Colonic mucosa (tissue), 4 donors: ENCODE data around the gene NCAM1. TPM values are rescaled to one million over a fixed set of nuclear protein-coding genes. Genes with fewer than 3 reads are reported as not detected.

Source experiments
- DNase-seq: peaks from one replicate; pipeline ENCODE4 v3.0.0-alpha.2; 2020
- H3K27ac ChIP-seq: fragments of 200-600 bp; one replicate; pipeline ENCODE4 v1.8.0; 2021
- H3K27me3 ChIP-seq: fragments of 200-600 bp; one replicate; pipeline ENCODE4 v1.8.0; 2021
- H3K36me3 ChIP-seq: fragments of 200-600 bp; one replicate; pipeline ENCODE4 v1.8.0; 2021
- H3K4me1 ChIP-seq: fragments of 200-600 bp; one replicate; pipeline ENCODE4 v1.8.0; 2021; ENCODE audit warnings: mild to moderate bottlenecking
- H3K4me3 ChIP-seq: fragments of 200-600 bp; one replicate; pipeline ENCODE4 v1.8.0; 2021
- H3K9ac ChIP-seq, 2 donors: one replicate each; pipeline ENCODE4 v1.7.0; 2013; ENCODE audit warnings: control low read depth in 2 of 2, low read depth in 2 of 2, low read length in 2 of 2
- H3K9me3 ChIP-seq: fragments of 200-600 bp; one replicate; pipeline ENCODE4 v1.8.0; 2021
- CTCF ChIP-seq: fragments of 200-600 bp; IDR thresholded peaks from one replicate; pipeline ENCODE4 v1.8.0; 2022; ENCODE audit warnings: antibody characterized with exemption, mild to moderate bottlenecking
- intact Hi-C: fragments of 100-400 bp; cut with DNase I; formaldehyde crosslinking; loops from one replicate; pipeline ENCODE4 v1.14.1; 2022
- total RNA-seq, 2 donors: library from RNA; stranded (reverse); fragmentation: NEBNext Ultra II Directional in 1 of 2; extraction: Animal tissue kit (Norgen Biotek cat#: 25700) in 1 of 2; gene quantifications; one replicate each; pipeline ENCODE4 v1.2.1, GENCODE V29; 2021
- donor health status: healthy.
- donor health status: DM: no; HTN: no; CAD: no.
- donor health status: DM: no; HTN: no; CAD: no.

Gene NCAM1
- total RNA-seq, 2 donors from 2014 or later = 2.3 to 10.7 TPM

- H3K27ac ChIP-seq = no peak overlapping the region
- H3K27me3 ChIP-seq = no peaks in the 10 kb centered on the region
- no peaks in the 10 kb centered on the region for H3K36me3 ChIP-seq
- no peak overlapping the region for H3K4me3 ChIP-seq
- H3K9me3 ChIP-seq = no peaks in the 10 kb centered on the region
- H3K4me1 ChIP-seq = no peaks in the 10 kb centered on the region
- TF ChIP-seq CTCF = no peak
- no peak for DNase-seq
- intact Hi-C loops = no loop called here
- H3K9ac ChIP-seq = no peak overlapping the region
Measured at GRCh38 chr11:113249786-113250185, 288.6 kb downstream of the NCAM1 start.

GRCh38 chr11:113251281-113251680, 290.1 kb downstream of the NCAM1 start:
- Histone ChIP-seq H3K36me3 (no peaks in the 10 kb centered on the region), H3K27ac (no peak overlapping the region), H3K9ac (no peak overlapping the region), H3K4me3 (no peak overlapping the region), H3K4me1 (no peaks in the 10 kb centered on the region), H3K9me3 (no peaks in the 10 kb centered on the region), H3K27me3 (no peaks in the 10 kb centered on the region)
- DNase-seq = no peak
- intact Hi-C loops = no loop called here
- TF ChIP-seq CTCF = no peak

- intact Hi-C loops = no loop called here
- H3K36me3 ChIP-seq = no peaks in the 10 kb centered on the region
- no peak for TF ChIP-seq CTCF
Measured at GRCh38 chr11:113253406-113253805, 292.2 kb downstream of the NCAM1 start.

GRCh38 chr11:113255096-113255495, 293.9 kb downstream of the NCAM1 start:
- DNase-seq = no peak
- H3K4me1 ChIP-seq = no peaks in the 10 kb centered on the region
- H3K27me3 ChIP-seq = no peaks in the 10 kb centered on the region
- H3K36me3 ChIP-seq = no peaks in the 10 kb centered on the region
- H3K9ac ChIP-seq = no peak overlapping the region
- H3K27ac ChIP-seq = no peak overlapping the region
- no peak for TF ChIP-seq CTCF
- H3K9me3 ChIP-seq = no peaks in the 10 kb centered on the region
- intact Hi-C loops = no loop called here
- H3K4me3 ChIP-seq = no peak overlapping the region

More at GRCh38 chr11:113253406-113253805, 292.2 kb downstream of the NCAM1 start:
- H3K4me3 ChIP-seq = no peak overlapping the region
- no peak overlapping the region for H3K9ac ChIP-seq
- H3K27ac ChIP-seq = no peak overlapping the region
- no peak for DNase-seq
- no peaks in the 10 kb centered on the region for H3K9me3 ChIP-seq
- H3K4me1 ChIP-seq = no peaks in the 10 kb centered on the region
- no peaks in the 10 kb centered on the region for H3K27me3 ChIP-seq

- no peak for TF ChIP-seq CTCF
- no peaks in the 10 kb centered on the region for H3K4me1 ChIP-seq
- H3K9me3 ChIP-seq = no peaks in the 10 kb centered on the region
- intact Hi-C loops = no loop called here
- H3K4me3 ChIP-seq = no peak overlapping the region
- no peak overlapping the region for H3K9ac ChIP-seq
- H3K27me3 ChIP-seq = no peaks in the 10 kb centered on the region
- no peak overlapping the region for H3K27ac ChIP-seq
- DNase-seq = no peak
- H3K36me3 ChIP-seq = no peaks in the 10 kb centered on the region
Measured at GRCh38 chr11:113255741-113256140, 294.5 kb downstream of the NCAM1 start.
